ENCODE measurements around the gene SPRED2.

Gene SPRED2

GRCh38 chr2:65383541-65384488 is 48.6 kb downstream of the SPRED2 start:
- H3K9me3 ChIP-seq (ENCODE audit: insufficient read depth, low read length): no peaks in the 10 kb centered on the region
- peaks cover 18% of the 10 kb centered on the region for H4K20me1 ChIP-seq (ENCODE audit: insufficient read depth, low read length)
- peak overlapping the region; percentile 46 for H3K27ac ChIP-seq (ENCODE audit: low read length)
- peak overlapping the region; percentile 29; the same call in 1 of the 2 replicates for H3K9ac ChIP-seq (ENCODE audit: low read length)
- TF ChIP-seq CTCF (IDR thresholded peaks at IDR 0.05; ENCODE audit: low read depth, low read length): no peak
- TF ChIP-seq EZH2phosphoT487 (IDR thresholded peaks at IDR 0.05; ENCODE audit: low read depth): no peak
- peaks cover 18% of the 10 kb centered on the region for H3K36me3 ChIP-seq (replicated peaks; ENCODE audit: low read depth, low read length)
- no peak overlapping the region for H2AFZ ChIP-seq (ENCODE audit: low read depth, low read length)
- no peaks in the 10 kb centered on the region for H3K27me3 ChIP-seq (ENCODE audit: low read depth, low read length)
- H3K79me2 ChIP-seq (ENCODE audit: low read length): peaks cover 46% of the 10 kb centered on the region
- peaks cover 70% of the 10 kb centered on the region for H3K4me1 ChIP-seq (ENCODE audit: low read length)
- peak overlapping the region; percentile 82 for H3K4me2 ChIP-seq (ENCODE audit: low read length)
- peak overlapping the region; percentile 56 for H3K4me3 ChIP-seq (ENCODE audit: low read length)

- peak overlapping the region; percentile 56 for H3K4me3 ChIP-seq (ENCODE audit: low read length)
- TF ChIP-seq CTCF (IDR thresholded peaks at IDR 0.05; ENCODE audit: low read depth, low read length) (peak; percentile 66), EZH2phosphoT487 (IDR thresholded peaks at IDR 0.05; ENCODE audit: low read depth) (no peak)
- H3K9ac ChIP-seq (ENCODE audit: low read length): peak overlapping the region; percentile 29; the same call in 1 of the 2 replicates
- H3K4me2 ChIP-seq (ENCODE audit: low read length): peak overlapping the region; percentile 82
- no peaks in the 10 kb centered on the region for H3K9me3 ChIP-seq (ENCODE audit: insufficient read depth, low read length)
- H2AFZ ChIP-seq (ENCODE audit: low read depth, low read length): no peak overlapping the region
- H3K79me2 ChIP-seq (ENCODE audit: low read length): peaks cover 40% of the 10 kb centered on the region
- H3K4me1 ChIP-seq (ENCODE audit: low read length): peaks cover 62% of the 10 kb centered on the region
- peak overlapping the region; percentile 46 for H3K27ac ChIP-seq (ENCODE audit: low read length)
- H3K36me3 ChIP-seq (replicated peaks; ENCODE audit: low read depth, low read length): peaks cover 18% of the 10 kb centered on the region
- H3K27me3 ChIP-seq (ENCODE audit: low read depth, low read length): no peaks in the 10 kb centered on the region
- H4K20me1 ChIP-seq (ENCODE audit: insufficient read depth, low read length): peaks cover 18% of the 10 kb centered on the region
Observed at GRCh38 chr2:65382776-65383357, 49.5 kb downstream of the SPRED2 start.

GRCh38 chr2:65382323-65382722 is 50.1 kb downstream of the SPRED2 start:
- Histone ChIP-seq H3K4me3 (ENCODE audit: low read length) (peak overlapping the region; percentile 56; the same call in 1 of the 2 replicates), H3K4me2 (ENCODE audit: low read length) (peak overlapping the region; percentile 82), H3K9me3 (ENCODE audit: insufficient read depth, low read length) (no peaks in the 10 kb centered on the region), H2AFZ (ENCODE audit: low read depth, low read length) (no peak overlapping the region), H3K79me2 (ENCODE audit: low read length) (peaks cover 43% of the 10 kb centered on the region), H3K4me1 (ENCODE audit: low read length) (peaks cover 56% of the 10 kb centered on the region), H3K27me3 (ENCODE audit: low read depth, low read length) (no peaks in the 10 kb centered on the region), H3K27ac (ENCODE audit: low read length) (no peak overlapping the region), H3K36me3 (replicated peaks; ENCODE audit: low read depth, low read length) (peaks cover 18% of the 10 kb centered on the region), H3K9ac (ENCODE audit: low read length) (no peak overlapping the region), H4K20me1 (ENCODE audit: insufficient read depth, low read length) (peaks cover 22% of the 10 kb centered on the region)
- TF ChIP-seq EZH2phosphoT487 (IDR thresholded peaks at IDR 0.05; ENCODE audit: low read depth) (no peak), CTCF (IDR thresholded peaks at IDR 0.05; ENCODE audit: low read depth, low read length) (no peak)

- H4K20me1 ChIP-seq (ENCODE audit: insufficient read depth, low read length): peaks cover 25% of the 10 kb centered on the region
- H3K4me1 ChIP-seq (ENCODE audit: low read length): peaks cover 49% of the 10 kb centered on the region
- no peak overlapping the region for H3K4me3 ChIP-seq (ENCODE audit: low read length)
- H2AFZ ChIP-seq (ENCODE audit: low read depth, low read length): no peak overlapping the region
- H3K36me3 ChIP-seq (replicated peaks; ENCODE audit: low read depth, low read length): peaks cover 18% of the 10 kb centered on the region
- no peak overlapping the region for H3K27ac ChIP-seq (ENCODE audit: low read length)
- no peaks in the 10 kb centered on the region for H3K9me3 ChIP-seq (ENCODE audit: insufficient read depth, low read length)
- H3K4me2 ChIP-seq (ENCODE audit: low read length): peak overlapping the region; percentile 82; the same call in 1 of the 2 replicates
- peaks cover 40% of the 10 kb centered on the region for H3K79me2 ChIP-seq (ENCODE audit: low read length)
- no peak overlapping the region for H3K9ac ChIP-seq (ENCODE audit: low read length)
- TF ChIP-seq CTCF (IDR thresholded peaks at IDR 0.05; ENCODE audit: low read depth, low read length): no peak
- no peaks in the 10 kb centered on the region for H3K27me3 ChIP-seq (ENCODE audit: low read depth, low read length)
Observed at GRCh38 chr2:65381607-65382051, 50.8 kb downstream of the SPRED2 start.
